Measurements from ENCODE around the gene USP33.
"Not testable (repeated sequence)": the region's sequence is repeated elsewhere in the genome, so short reads cannot be mapped to it uniquely, and the experiment has no call there.

Gene USP33

DNA sequence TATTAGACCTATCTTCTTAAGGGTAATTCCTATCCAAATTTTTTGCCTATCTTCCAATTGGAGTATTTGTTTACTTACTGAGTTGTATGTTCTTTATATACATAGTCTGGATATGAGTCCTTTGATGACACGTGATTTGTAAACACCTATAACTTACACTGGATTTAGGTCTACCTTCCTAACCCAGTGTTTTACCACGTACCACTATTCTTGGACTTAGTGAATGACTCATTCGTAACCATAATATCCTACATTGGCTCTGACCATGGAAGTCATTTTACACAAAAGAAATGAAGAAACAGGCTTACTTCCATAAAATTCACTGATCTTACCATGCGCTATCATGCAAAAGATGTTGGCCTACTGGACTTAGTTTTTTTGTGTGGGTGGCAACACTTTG, 53.3 kb downstream of the USP33 start:
- Histone ChIP-seq H3K79me2 (ENCODE audit: insufficient read depth, low read depth) (no peaks in the 10 kb centered on the region), H3K4me1 (ENCODE audit: low read depth, poor library complexity, severe bottlenecking) (no peaks in the 10 kb centered on the region), H3K9ac (no peak overlapping the region), H3K27ac (no peak overlapping the region), H3K4me2 (no peak overlapping the region), H3K27me3 (ENCODE audit: insufficient read depth, low read depth) (no peaks in the 10 kb centered on the region), H3K4me3 (IDR thresholded peaks at IDR 0.05; ENCODE audit: insufficient read depth, low read depth, low read length) (no peak overlapping the region), H4K20me1 (ENCODE audit: insufficient read depth) (no peaks in the 10 kb centered on the region), H3K36me3 (ENCODE audit: insufficient read depth) (no peaks in the 10 kb centered on the region), H2AFZ (ENCODE audit: low read depth) (no peak overlapping the region)
- TF ChIP-seq, protein P1, sequence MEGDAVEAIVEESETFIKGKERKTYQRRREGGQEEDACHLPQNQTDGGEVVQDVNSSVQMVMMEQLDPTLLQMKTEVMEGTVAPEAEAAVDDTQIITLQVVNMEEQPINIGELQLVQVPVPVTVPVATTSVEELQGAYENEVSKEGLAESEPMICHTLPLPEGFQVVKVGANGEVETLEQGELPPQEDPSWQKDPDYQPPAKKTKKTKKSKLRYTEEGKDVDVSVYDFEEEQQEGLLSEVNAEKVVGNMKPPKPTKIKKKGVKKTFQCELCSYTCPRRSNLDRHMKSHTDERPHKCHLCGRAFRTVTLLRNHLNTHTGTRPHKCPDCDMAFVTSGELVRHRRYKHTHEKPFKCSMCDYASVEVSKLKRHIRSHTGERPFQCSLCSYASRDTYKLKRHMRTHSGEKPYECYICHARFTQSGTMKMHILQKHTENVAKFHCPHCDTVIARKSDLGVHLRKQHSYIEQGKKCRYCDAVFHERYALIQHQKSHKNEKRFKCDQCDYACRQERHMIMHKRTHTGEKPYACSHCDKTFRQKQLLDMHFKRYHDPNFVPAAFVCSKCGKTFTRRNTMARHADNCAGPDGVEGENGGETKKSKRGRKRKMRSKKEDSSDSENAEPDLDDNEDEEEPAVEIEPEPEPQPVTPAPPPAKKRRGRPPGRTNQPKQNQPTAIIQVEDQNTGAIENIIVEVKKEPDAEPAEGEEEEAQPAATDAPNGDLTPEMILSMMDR (conservative IDR thresholded peaks at IDR 0.05; ENCODE audit: low read depth, low read length): no peak

DNA sequence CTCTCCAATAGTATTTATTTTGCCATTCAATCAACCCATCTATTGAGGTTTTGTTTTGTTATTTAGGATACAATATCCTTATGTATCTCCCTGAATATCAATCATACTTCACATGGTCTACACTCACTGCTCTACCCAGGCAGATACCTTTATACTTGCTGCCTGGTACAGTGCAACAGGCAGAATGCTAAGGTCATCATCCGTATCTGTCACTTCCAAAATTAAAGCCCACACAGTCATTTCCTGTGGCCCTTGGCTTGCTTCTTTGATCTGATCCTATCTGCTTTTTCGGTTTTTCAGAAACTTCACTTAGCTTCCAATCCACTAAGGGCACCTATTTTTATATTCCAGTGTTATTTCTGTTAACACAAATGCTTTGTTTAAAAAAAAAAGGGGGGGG, 54.9 kb downstream of the USP33 start:
- Histone ChIP-seq H2AFZ (ENCODE audit: low read depth) (no peak overlapping the region), H3K4me1 (ENCODE audit: low read depth, poor library complexity, severe bottlenecking) (no peaks in the 10 kb centered on the region), H3K4me2 (no peak overlapping the region), H3K36me3 (ENCODE audit: insufficient read depth) (no peaks in the 10 kb centered on the region), H4K20me1 (ENCODE audit: insufficient read depth) (no peaks in the 10 kb centered on the region), H3K4me3 (IDR thresholded peaks at IDR 0.05; ENCODE audit: insufficient read depth, low read depth, low read length) (no peak overlapping the region), H3K27ac (no peak overlapping the region), H3K9ac (no peak overlapping the region), H3K27me3 (ENCODE audit: insufficient read depth, low read depth) (no peaks in the 10 kb centered on the region), H3K79me2 (ENCODE audit: insufficient read depth, low read depth) (no peaks in the 10 kb centered on the region)
- TF ChIP-seq, protein P1 (conservative IDR thresholded peaks at IDR 0.05; ENCODE audit: low read depth, low read length): no peak

DNA sequence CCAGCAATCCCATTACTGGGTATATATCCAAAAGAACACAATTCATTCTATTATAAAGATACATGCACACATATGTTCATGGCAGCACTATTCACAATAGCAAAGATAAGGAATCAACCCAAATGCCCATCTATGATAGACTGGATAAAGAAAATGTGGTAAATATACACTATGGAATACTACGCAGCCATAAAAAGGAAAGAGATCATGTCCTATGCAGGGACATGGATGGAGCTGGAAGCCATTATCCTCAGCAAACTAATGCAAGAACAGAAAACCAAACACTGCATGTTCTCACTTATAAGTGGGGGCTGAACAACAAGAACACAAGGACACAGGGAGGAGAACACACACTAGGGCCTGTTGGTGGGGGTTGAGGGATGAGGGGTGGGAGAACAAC, 60.0 kb downstream of the USP33 start:
- not testable (repeated sequence) for H4K20me1 ChIP-seq (ENCODE audit: insufficient read depth); H2AFZ ChIP-seq (ENCODE audit: low read depth); H3K79me2 ChIP-seq (ENCODE audit: insufficient read depth, low read depth); H3K36me3 ChIP-seq (ENCODE audit: insufficient read depth); H3K27me3 ChIP-seq (ENCODE audit: insufficient read depth, low read depth); H3K4me3 ChIP-seq (IDR thresholded peaks at IDR 0.05; ENCODE audit: insufficient read depth, low read depth, low read length); H3K4me2 ChIP-seq; H3K4me1 ChIP-seq (ENCODE audit: low read depth, poor library complexity, severe bottlenecking); H3K27ac ChIP-seq; H3K9ac ChIP-seq

DNA sequence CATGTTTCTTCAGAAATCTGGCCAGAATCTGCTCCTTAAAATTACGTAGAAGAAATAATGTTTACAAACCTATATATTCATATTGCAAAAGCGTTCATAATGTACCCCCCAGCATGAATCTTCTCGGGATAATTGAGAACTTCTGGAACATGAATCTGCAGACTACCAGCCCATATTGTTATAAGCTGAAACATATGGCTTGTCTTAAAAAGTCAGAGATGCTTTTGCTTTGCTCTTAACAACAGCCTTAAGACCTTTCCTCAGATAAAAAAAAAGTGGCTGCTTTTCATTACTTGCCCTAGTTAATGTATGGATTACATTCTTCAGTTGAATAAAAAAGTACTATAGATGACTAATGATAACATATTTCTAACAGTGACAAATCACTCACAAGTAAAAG, 62.2 kb downstream of the USP33 start:
- Histone ChIP-seq H3K27me3 (ENCODE audit: insufficient read depth, low read depth) (no peaks in the 10 kb centered on the region), H3K4me2 (no peak overlapping the region), H3K79me2 (ENCODE audit: insufficient read depth, low read depth) (no peaks in the 10 kb centered on the region), H4K20me1 (ENCODE audit: insufficient read depth) (no peaks in the 10 kb centered on the region), H3K4me1 (ENCODE audit: low read depth, poor library complexity, severe bottlenecking) (no peaks in the 10 kb centered on the region), H3K4me3 (IDR thresholded peaks at IDR 0.05; ENCODE audit: insufficient read depth, low read depth, low read length) (no peak overlapping the region), H3K9ac (no peak overlapping the region), H3K36me3 (ENCODE audit: insufficient read depth) (no peaks in the 10 kb centered on the region), H2AFZ (ENCODE audit: low read depth) (no peak overlapping the region), H3K27ac (no peak overlapping the region)
- TF ChIP-seq, protein P1 (conservative IDR thresholded peaks at IDR 0.05; ENCODE audit: low read depth, low read length): no peak

DNA sequence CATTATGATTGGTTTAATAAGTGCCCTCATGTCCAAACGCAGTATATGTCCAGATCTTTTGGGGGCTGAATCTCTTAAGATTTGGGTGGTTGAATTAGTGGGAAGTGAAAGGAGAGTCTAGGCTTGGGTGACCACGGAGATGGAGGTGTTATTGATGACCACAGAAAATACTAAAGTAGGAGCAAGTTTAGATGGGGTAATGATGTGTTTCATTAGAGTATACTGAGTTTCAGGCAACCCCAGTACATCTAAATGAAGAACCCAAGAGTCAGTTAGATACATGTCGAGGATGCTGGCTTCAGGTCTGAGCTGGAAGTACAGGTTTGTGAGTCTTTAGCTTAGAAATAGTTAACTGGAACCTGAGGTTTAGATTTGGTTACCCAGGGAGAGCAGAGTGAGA, 70.7 kb downstream of the USP33 start:
- Histone ChIP-seq H3K36me3 (ENCODE audit: insufficient read depth) (no peaks in the 10 kb centered on the region), H3K27me3 (ENCODE audit: insufficient read depth, low read depth) (no peaks in the 10 kb centered on the region), H3K27ac (no peak overlapping the region), H2AFZ (ENCODE audit: low read depth) (no peak overlapping the region), H4K20me1 (ENCODE audit: insufficient read depth) (no peaks in the 10 kb centered on the region), H3K4me2 (no peak overlapping the region), H3K79me2 (ENCODE audit: insufficient read depth, low read depth) (no peaks in the 10 kb centered on the region), H3K4me3 (IDR thresholded peaks at IDR 0.05; ENCODE audit: insufficient read depth, low read depth, low read length) (no peak overlapping the region), H3K4me1 (ENCODE audit: low read depth, poor library complexity, severe bottlenecking) (peaks cover 6% of the 10 kb centered on the region), H3K9ac (no peak overlapping the region)
- TF ChIP-seq, protein P1 (conservative IDR thresholded peaks at IDR 0.05; ENCODE audit: low read depth, low read length): no peak

All from KMS-11 (cell line).